ENCODE results near the gene KAT8.
"Not testable (repeated sequence)": the region's sequence is repeated elsewhere in the genome, so short reads cannot be mapped to it uniquely, and the experiment has no call there.

Gene KAT8

GRCh38 chr16:31131841-31132271, 14.4 kb downstream of the KAT8 start:
- DNase-seq (ENCODE audit: low read depth, low spot score), result no peak

- DNase-seq (ENCODE audit: low read depth, low spot score), result no peak
Measured at GRCh38 chr16:31132303-31132979, 15.0 kb downstream of the KAT8 start.

DNA sequence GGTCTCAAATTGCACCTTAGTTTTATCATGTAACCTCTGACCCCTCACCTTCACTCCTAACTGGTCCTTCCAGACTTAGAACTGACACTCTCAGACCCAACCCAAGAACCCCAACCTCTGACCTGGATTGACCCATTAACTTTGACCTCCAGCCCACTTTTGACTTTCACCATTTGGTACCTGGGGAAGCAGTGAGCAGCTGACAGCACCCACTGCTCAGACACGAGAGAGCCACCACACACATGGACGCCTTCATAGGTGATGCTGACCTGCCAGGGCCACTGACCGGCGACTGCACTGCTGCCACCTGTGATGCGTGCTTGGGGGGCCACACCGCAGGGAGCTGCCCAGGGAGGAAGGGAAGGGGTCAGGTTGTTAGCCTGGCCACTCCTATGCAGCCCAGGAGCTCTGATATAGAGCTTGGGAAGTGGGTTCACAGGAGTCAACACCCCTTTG, 15.6 kb downstream of the KAT8 start:
- DNase-seq (ENCODE audit: low read depth, low spot score), result no peak

GRCh38 chr16:31134091-31134571, 16.7 kb downstream of the KAT8 start:
- peak; percentile 82 for DNase-seq (ENCODE audit: low read depth, low spot score)

DNA sequence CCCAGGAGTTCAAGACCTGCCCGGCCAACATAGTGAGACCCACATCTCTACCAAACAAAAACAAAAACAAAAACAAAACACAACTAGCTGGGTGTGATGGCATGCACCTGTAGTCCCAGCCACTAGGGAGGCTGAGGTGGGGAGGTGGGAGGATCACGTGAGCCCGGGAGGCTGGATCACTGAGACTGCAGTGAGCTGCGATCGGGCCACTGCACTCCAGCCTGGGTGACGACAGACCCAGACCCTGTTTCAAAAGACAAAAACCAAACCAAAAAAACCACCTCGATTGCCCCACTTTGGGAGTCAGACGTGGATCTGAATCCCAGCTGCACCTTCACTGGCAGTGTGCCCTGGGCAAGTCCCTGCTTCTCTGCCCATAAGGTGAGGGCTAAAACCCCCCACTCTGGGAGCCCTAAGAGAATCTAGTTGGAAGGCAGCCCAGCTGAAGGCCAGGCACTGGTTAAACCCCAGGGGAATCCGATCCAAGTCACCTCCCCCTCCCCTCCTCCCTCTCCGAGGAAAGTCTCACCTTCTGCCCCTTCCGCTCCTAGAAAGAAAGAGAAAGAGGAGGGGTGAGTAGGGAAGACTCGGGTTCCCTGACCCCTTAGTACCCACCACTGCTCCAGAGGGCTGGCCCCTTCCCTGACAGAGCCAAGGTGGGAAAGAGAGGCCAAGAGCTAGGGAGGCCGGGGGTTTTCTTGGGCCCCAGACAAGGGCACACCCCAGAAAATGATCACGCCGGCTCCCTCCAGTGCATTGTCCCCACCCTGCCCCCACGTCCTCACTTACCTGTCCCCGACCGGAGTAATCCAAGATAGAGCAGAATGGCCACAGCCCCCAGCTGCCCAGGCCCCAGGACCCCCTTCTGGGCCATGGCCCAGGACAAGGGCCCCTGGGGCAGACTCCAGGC, 17.4 kb downstream of the KAT8 start:
- peak; percentile 85 for DNase-seq (ENCODE audit: low read depth, low spot score)

- DNase-seq (ENCODE audit: low read depth, low spot score), result peak; percentile 75
Measured at GRCh38 chr16:31135535-31136286, 18.2 kb downstream of the KAT8 start, which contains the start of gene PRSS8. Gene PRSS8, minus strand, starts transcription at chr16:31135727. Its CDS starts 229 bp downstream, at chr16:31135498.

DNA sequence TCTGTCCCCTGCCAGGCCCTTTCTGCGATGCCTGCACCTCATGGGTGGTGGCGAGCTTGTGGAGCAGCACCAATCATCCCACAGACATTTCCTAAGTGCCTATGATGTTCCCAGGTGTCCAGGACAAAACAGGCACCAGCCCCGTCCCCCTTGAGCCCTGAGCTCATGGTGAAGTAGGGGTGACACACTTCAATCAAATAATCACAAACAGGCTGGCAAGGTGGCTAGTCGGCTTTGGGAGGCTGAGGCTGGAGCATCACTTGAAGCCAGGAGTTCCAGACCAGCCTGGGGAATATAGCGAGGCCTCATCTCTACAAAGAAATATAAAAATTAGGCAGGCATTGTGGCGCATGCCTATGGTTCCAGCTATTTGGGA, 18.8 kb downstream of the KAT8 start:
- DNase-seq (ENCODE audit: low read depth, low spot score), result no peak

- DNase-seq (ENCODE audit: low read depth, low spot score), result not testable (repeated sequence)
Measured at GRCh38 chr16:31136822-31137499, 19.5 kb downstream of the KAT8 start.

DNA sequence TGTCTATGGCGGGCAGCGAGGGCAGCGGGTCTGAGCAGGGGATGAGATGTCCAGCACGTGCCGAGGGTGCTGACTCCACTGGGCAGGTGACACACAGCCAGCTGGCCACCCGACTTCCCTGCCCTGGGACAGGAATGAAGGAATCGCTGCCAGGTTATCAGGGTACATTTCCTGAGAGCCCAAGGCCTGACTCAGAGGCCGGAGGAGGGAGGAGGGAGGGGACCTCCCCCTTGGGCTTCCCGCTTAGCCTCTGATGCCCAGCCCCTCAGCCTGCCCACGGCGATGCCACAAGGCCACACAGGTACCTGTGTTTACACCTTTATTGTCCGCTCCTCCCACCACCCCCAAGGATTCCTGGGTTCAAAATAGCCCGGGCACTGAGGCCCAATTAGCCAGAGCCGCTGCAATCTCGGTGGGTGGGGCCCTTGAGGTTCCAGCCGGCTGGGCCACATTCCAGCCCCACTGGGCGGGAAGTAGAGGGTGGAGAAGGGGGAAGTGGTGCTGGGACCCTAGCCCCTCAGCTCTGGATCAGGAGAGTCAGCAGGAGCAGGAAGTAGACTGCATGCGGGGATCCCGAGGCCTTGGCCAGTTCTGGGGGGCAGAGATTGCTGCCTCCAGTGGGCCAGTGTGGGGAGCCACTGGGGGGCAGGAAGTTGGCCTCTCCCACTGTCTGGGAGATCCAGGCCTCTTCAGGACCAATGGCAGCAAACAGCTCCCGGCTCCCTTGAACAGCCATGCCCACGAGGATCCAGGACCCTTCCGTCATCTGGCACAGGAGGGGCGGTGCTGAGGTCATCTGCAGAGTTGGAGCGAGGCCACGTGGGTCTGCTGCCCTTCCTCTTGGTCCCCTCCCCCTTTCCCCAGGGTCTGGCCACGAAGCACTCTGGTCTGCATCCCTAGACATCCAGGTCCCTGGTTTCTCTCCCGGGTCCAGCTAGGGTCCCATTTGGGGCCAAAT, 21.4 kb downstream of the KAT8 start:
- peak; percentile 90 for DNase-seq (ENCODE audit: low read depth, low spot score)

DNA sequence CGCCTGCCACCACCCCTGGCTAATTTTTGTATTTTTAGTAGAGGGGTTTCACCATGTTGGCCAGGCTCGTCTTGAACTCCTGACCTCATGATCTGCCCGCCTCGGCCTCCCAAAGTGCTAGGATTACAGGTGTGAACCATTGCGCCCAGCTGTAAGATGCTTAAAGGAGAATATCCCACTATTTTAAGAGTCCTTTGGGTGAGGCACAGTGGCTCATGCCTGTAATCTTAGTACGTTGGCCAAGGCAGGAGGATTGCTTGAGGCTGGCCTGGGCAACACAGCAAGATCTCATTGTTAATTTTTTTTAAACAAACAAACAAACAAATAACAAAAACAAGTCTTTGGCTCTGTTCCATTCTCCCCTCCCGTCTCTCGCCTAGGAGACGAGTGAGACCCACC, 23.6 kb downstream of the KAT8 start:
- DNase-seq (ENCODE audit: low read depth, low spot score), result not testable (repeated sequence)

- DNase-seq (ENCODE audit: low read depth, low spot score), result no peak
Measured at GRCh38 chr16:31141489-31142108, 24.1 kb downstream of the KAT8 start.

- peak; percentile 99 for DNase-seq (ENCODE audit: low read depth, low spot score)
Measured at GRCh38 chr16:31142109-31143010, 24.9 kb downstream of the KAT8 start.

GRCh38 chr16:31143011-31143693, 25.7 kb downstream of the KAT8 start:
- no peak for DNase-seq (ENCODE audit: low read depth, low spot score)

GRCh38 chr16:31143694-31144148, 26.3 kb downstream of the KAT8 start:
- DNase-seq (ENCODE audit: low read depth, low spot score), result no peak

- DNase-seq (ENCODE audit: low read depth, low spot score), result not testable (repeated sequence)
Measured at GRCh38 chr16:31144418-31144817, 27.0 kb downstream of the KAT8 start.

DNA sequence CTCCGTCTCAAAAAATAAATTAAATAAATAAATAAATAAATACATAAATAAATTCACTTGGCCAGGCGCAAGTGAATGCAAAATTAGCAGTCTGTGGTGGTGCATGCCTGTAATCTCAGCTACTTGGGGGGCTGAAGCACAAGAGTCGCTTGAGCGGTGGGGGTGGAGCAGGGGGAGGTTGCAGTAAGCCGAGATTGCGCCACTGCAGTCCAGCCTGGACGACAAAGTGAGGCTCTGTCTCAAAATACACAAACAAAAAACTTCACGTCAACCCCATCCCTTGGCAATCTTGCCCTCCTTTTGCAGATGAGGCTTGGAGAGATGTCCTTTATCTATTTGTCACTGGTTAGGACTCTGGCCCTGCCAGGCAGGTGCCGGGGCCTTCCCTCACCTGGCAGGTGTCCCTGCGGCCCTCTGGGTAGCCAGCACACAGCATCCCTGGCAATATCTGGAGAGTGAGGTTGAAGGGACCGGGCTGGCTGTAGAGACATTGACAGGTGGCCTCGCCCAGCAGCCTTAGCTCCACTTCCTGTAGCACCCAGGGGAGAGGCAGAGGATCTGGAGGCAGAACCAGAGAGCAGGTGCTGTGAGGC, 28.0 kb downstream of the KAT8 start:
- DNase-seq (ENCODE audit: low read depth, low spot score), result no peak

DNA sequence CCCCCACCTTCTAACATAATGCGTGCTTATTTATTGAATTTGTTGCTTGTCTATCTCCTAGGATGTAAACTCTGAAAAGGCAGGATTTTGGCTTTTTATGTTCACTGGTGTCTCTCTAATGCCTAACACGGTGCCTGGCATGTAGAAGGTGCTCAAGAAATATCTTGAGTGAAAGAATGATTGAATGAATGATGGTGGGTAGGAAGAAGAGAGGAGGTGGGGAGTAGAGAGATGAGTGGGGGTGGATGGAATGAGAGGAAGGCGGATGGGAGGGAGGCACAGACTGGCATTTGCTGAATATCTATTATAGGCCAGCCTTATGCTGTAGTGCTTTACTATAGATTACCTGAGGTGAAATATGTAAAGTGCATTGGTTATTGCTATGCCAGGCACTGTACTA, 30.1 kb downstream of the KAT8 start:
- DNase-seq (ENCODE audit: low read depth, low spot score), result no peak
